GM13976 (cell line): ENCODE data around the gene SEC22C.

Experiments used
- DNase-seq: peaks from one replicate; pipeline ENCODE4 v3.0.0; 2012; ENCODE audit warnings: low spot score
- CTCF ChIP-seq: IDR thresholded peaks from 2 replicates; pipeline ENCODE4 v1.5.1; 2012; ENCODE audit warnings: borderline replicate concordance, mild to moderate bottlenecking; ENCODE audit not compliant: insufficient read depth; ENCODE audit errors: extremely low read depth, missing control alignments, control extremely low read depth
- in situ Hi-C: fragments of 300-500 bp; cut with MboI; formaldehyde crosslinking; loops from one replicate; pipeline ENCODE4 v1.12.0; 2022; ENCODE audit warnings: low sequenced_read_pairs, mixed read lengths, inconsistent platforms; ENCODE audit not compliant: unreplicated experiment

SEC22C gene

GRCh38 chr3:42529468-42529867 lies 52.3 kb downstream of the SEC22C start:
- DNase-seq, result no peak
- in situ Hi-C loops, result no loop called here
- no peak for TF ChIP-seq CTCF

- DNase-seq, result no peak
- no peak for TF ChIP-seq CTCF
- in situ Hi-C loops, result no loop called here
These were observed 54.3 kb downstream of the SEC22C start for GRCh38 chr3:42527368-42527917.

GRCh38 chr3:42526616-42527367 lies 55.0 kb downstream of the SEC22C start:
- TF ChIP-seq CTCF, result no peak
- DNase-seq, result peak; percentile 68
- in situ Hi-C loops, result no loop called here

GRCh38 chr3:42525736-42526345 lies 55.9 kb downstream of the SEC22C start:
- in situ Hi-C loops, result no loop called here
- no peak for TF ChIP-seq CTCF
- DNase-seq, result no peak

GRCh38 chr3:42525212-42525611 lies 56.6 kb downstream of the SEC22C start:
- no peak for DNase-seq
- TF ChIP-seq CTCF, result no peak
- in situ Hi-C loops, result no loop called here

GRCh38 chr3:42524751-42525150 lies 57.0 kb downstream of the SEC22C start:
- TF ChIP-seq CTCF, result no peak
- no peak for DNase-seq
- in situ Hi-C loops, result no loop called here
